Keratinocyte (primary cell): ENCODE measurements around the gene RHOJ.

Source experiments
- EZH2 ChIP-seq: IDR thresholded peaks from one replicate; pipeline ENCODE4 v1.6.1; 2012; ENCODE audit warnings: inconsistent platforms, mild to moderate bottlenecking, low read length, moderate library complexity
- TF ChIP-seq, protein P1 (sequence below), 3 experiments: IDR thresholded peaks in 1 of 3; conservative IDR thresholded peaks in 1 of 3; optimal IDR thresholded peaks in 1 of 3; 2 replicates in 2 of 3; 3 replicates in 1 of 3; pipeline versions ENCODE3 to v1.5.1; 2011; ENCODE audit warnings: low read length in 3 of 3, mild to moderate bottlenecking in 3 of 3, moderate library complexity in 2 of 3, control low read depth in 1 of 3, inconsistent platforms in 1 of 3; ENCODE audit not compliant: insufficient read depth in 2 of 3; ENCODE audit errors: extremely low read depth in 1 of 3

- TF ChIP-seq, protein P1, sequence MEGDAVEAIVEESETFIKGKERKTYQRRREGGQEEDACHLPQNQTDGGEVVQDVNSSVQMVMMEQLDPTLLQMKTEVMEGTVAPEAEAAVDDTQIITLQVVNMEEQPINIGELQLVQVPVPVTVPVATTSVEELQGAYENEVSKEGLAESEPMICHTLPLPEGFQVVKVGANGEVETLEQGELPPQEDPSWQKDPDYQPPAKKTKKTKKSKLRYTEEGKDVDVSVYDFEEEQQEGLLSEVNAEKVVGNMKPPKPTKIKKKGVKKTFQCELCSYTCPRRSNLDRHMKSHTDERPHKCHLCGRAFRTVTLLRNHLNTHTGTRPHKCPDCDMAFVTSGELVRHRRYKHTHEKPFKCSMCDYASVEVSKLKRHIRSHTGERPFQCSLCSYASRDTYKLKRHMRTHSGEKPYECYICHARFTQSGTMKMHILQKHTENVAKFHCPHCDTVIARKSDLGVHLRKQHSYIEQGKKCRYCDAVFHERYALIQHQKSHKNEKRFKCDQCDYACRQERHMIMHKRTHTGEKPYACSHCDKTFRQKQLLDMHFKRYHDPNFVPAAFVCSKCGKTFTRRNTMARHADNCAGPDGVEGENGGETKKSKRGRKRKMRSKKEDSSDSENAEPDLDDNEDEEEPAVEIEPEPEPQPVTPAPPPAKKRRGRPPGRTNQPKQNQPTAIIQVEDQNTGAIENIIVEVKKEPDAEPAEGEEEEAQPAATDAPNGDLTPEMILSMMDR (optimal IDR thresholded peaks at IDR 0.05 in 1 of 3, IDR thresholded peaks at IDR 0.05 in 1 of 3, conservative IDR thresholded peaks at IDR 0.05 in 1 of 3; ENCODE audit: extremely low read depth in 1 of 3, insufficient read depth in 2 of 3, low read length in 3 of 3): no peak
- TF ChIP-seq EZH2: no peak
These were observed 40.0 kb upstream of the RHOJ start for GRCh38 chr14:63164108-63164683.
